HepG2 (cell line): ENCODE results near the gene ANAPC2. TPM values are rescaled to one million over a fixed set of nuclear protein-coding genes. Genes with fewer than 3 reads are reported as not detected.

ENCODE experiments used
- BCLAF1 ChIP-seq: fragments of 450-650 bp; IDR thresholded peaks from 2 replicates; pipeline ENCODE4 v1.6.1; 2017; ENCODE audit warnings: mild to moderate bottlenecking
- BORCS8-MEF2B ChIP-seq: sonication (generic); formaldehyde crosslinking; IDR thresholded peaks from 2 replicates; pipeline ENCODE4 v1.8.0; 2022; ENCODE audit warnings: mild to moderate bottlenecking, missing genetic modification reagents
- BRCA1 ChIP-seq: sonication (generic); formaldehyde crosslinking; IDR thresholded peaks from 2 replicates; pipeline ENCODE4 v1.4.0; 2020; ENCODE audit warnings: missing genetic modification reagents
- CENPT ChIP-seq: sonication (generic); formaldehyde crosslinking; IDR thresholded peaks from 2 replicates; pipeline ENCODE4 v1.8.0; 2022; ENCODE audit warnings: low read depth, mild to moderate bottlenecking, moderate library complexity, missing genetic modification reagents
- ELF3 ChIP-seq: IDR thresholded peaks from 2 replicates; pipeline ENCODE4 v1.6.1; 2016; ENCODE audit warnings: missing genetic modification reagents, missing compliant biosample characterization
- HOXA7 ChIP-seq: sonication (generic); formaldehyde crosslinking; IDR thresholded peaks from 2 replicates; pipeline ENCODE4 v1.8.1; 2022; ENCODE audit warnings: mild to moderate bottlenecking, missing genetic modification reagents, moderate library complexity
- SP2 ChIP-seq: sonication (generic); formaldehyde crosslinking; IDR thresholded peaks from 2 replicates; pipeline ENCODE4 v1.5.1; 2020; ENCODE audit warnings: mild to moderate bottlenecking, missing genetic modification reagents
- ZNF407 ChIP-seq: sonication (generic); formaldehyde crosslinking; IDR thresholded peaks from one replicate; pipeline ENCODE4 v1.5.1; 2020; ENCODE audit warnings: mild to moderate bottlenecking, missing genetic modification reagents; ENCODE audit errors: not compliant biosample characterization
- ZNF709 ChIP-seq: sonication (generic); formaldehyde crosslinking; IDR thresholded peaks from 2 replicates; pipeline ENCODE4 v1.5.0; 2020; ENCODE audit warnings: mild to moderate bottlenecking, missing genetic modification reagents
- ZNF775 ChIP-seq: sonication (generic); formaldehyde crosslinking; IDR thresholded peaks from 2 replicates; pipeline ENCODE4 v1.4.0; 2020; ENCODE audit warnings: missing genetic modification reagents, mild to moderate bottlenecking, moderate library complexity, borderline replicate concordance
- ZSCAN9 ChIP-seq: IDR thresholded peaks from 2 replicates; pipeline ENCODE4 v1.6.1; 2016; ENCODE audit warnings: borderline replicate concordance
- polyA plus RNA-seq, 8 experiments: library from polyadenylated mRNA; depleted of rRNA in 3 of 8; stranded (reverse) in 7 of 8; unstranded in 1 of 8; fragments of >200 nt; fragmentation: Illumina TruSeq in 4 of 8; extraction: Trizol in 4 of 8; gene quantifications; 2 replicates each; pipeline versions ENCODE4 v1.2.1 to v1.2.3, GENCODE V29; 2011 to 2016; ENCODE audit warnings: low read depth in 4 of 8, missing spikeins in 1 of 8, mixed read lengths in 1 of 8; ENCODE audit not compliant: insufficient read depth in 1 of 8
- total RNA-seq, 5 experiments: library from RNA; depleted of rRNA; stranded (reverse); fragments of >200 nt; fragmentation: Illumina TruSeq; extraction: Trizol; gene quantifications; 2 replicates each; pipeline ENCODE4 v1.2.3, GENCODE V29; 2016; ENCODE audit warnings: low read depth in 1 of 5
- TF ChIP-seq, protein P1 (sequence below): sonication (generic); formaldehyde crosslinking; IDR thresholded peaks from 2 replicates; pipeline ENCODE4 v1.4.0; 2020; ENCODE audit warnings: missing genetic modification reagents

Gene ANAPC2
- total and polyA plus RNA-seq, 2 of the 13 experiments (the other 11 are each of a cell fraction or from before 2014, with no cell fraction given): 12.3 to 15.4 TPM

DNA sequence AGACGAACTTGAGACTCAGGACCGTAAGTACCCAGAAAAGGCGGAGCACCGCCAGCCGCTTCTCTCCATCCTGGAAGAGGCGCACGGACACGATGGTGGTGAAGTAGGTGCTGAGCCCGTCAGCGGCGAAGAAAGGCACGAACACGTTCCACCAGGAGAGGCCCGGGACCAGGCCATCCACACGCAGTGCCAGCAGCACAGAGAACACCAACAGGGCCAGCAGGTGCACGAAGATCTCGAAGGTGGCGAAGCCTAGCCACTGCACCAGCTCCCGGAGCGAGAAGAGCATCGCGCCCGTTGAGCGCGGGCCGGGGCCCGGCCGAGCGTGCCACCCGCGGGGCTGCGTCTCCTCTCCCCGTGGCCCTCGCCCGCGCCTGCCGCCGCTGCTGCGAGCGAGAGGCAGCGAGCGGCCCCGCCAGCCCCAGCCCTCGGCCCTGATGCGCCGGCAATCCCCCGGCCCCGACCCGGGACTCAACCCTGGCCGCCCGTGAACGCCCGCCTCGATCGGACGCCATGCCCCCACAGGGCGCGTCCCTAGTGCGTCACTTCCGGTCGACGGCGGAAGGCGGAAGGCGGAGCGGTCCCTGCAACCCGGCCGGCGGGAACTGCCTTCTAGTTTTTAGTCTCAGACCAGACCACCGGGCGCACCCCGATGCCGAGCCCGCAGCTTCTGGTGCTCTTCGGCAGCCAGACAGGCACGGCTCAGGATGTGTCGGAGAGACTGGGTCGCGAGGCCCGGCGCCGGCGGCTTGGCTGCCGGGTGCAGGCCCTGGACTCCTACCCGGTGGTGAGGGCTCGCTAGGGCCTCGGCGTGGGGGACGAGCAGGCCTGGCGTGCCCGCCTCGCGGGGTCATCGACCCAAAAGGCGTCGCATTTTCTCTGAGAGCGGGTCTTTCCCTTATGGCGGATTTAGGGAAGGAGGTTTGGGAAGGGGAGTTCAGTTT is 17.0 kb upstream of the ANAPC2 start, which contains the start of the genes NDOR1 and TMEM203 (continued):
- TF ChIP-seq ZNF407 (no peak), HOXA7 (no peak), BORCS8-MEF2B (CRISPR knock-in tag) (peak; percentile 92; the same call in 1 of the 2 replicates), BRCA1 (CRISPR knock-in tag) (no peak), ELF3 (CRISPR knock-in tag) (peak; percentile 81), SP2 (CRISPR knock-in tag) (peak; percentile 82), ZSCAN9 (CRISPR knock-in tag) (no peak; the same call in 1 of the 2 replicates), BCLAF1 (no peak), ZNF709 (no peak), ZNF775 (CRISPR knock-in tag) (no peak), CENPT (CRISPR knock-in tag) (no peak)
- TF ChIP-seq, protein P1, sequence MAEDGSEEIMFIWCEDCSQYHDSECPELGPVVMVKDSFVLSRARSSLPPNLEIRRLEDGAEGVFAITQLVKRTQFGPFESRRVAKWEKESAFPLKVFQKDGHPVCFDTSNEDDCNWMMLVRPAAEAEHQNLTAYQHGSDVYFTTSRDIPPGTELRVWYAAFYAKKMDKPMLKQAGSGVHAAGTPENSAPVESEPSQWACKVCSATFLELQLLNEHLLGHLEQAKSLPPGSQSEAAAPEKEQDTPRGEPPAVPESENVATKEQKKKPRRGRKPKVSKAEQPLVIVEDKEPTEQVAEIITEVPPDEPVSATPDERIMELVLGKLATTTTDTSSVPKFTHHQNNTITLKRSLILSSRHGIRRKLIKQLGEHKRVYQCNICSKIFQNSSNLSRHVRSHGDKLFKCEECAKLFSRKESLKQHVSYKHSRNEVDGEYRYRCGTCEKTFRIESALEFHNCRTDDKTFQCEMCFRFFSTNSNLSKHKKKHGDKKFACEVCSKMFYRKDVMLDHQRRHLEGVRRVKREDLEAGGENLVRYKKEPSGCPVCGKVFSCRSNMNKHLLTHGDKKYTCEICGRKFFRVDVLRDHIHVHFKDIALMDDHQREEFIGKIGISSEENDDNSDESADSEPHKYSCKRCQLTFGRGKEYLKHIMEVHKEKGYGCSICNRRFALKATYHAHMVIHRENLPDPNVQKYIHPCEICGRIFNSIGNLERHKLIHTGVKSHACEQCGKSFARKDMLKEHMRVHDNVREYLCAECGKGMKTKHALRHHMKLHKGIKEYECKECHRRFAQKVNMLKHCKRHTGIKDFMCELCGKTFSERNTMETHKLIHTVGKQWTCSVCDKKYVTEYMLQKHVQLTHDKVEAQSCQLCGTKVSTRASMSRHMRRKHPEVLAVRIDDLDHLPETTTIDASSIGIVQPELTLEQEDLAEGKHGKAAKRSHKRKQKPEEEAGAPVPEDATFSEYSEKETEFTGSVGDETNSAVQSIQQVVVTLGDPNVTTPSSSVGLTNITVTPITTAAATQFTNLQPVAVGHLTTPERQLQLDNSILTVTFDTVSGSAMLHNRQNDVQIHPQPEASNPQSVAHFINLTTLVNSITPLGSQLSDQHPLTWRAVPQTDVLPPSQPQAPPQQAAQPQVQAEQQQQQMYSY (CRISPR knock-in tag): peak; percentile 76; the same call in 1 of the 2 replicates
